H1 (cell line): ENCODE data around the gene MGMT. TPM values are rescaled to one million over a fixed set of nuclear protein-coding genes. Genes with fewer than 3 reads are reported as not detected.

Experiments
- CTCF ChIA-PET: fragments of 300-600 bp; sonication (Branson Sonifier 250); formaldehyde crosslinking; loops from one replicate; lab custom pipeline; 2021; ENCODE audit not compliant: partially characterized antibody; lab: Charles Lee
- POLR2A ChIA-PET: fragments of 300-600 bp; sonication (Branson Sonifier 250); formaldehyde crosslinking; loops from one replicate; lab custom pipeline; 2021; ENCODE audit warnings: inconsistent platforms; ENCODE audit not compliant: partially characterized antibody; lab: Charles Lee
- DNase-seq, 2 experiments: peaks; one replicate each; pipeline versions ENCODE4 v3.0.0 to v3.0.0-alpha.2; 2010 to 2022; ENCODE audit warnings: low spot score in 2 of 2, low read depth in 1 of 2, mixed read lengths in 1 of 2
- FAIRE-seq: peaks from 2 replicates; lab custom pipeline; 2011; peaks lifted over from hg19 to GRCh38; lab: Jason Lieb, UNC
- H2AFZ ChIP-seq: 2 replicates; pipeline ENCODE4 v1.8.1; 2012; ENCODE audit warnings: low read length, inconsistent platforms
- H2AK5ac ChIP-seq: 2 replicates; pipeline ENCODE4 v1.6.1; 2013; ENCODE audit warnings: low read depth, low read length
- H2BK120ac ChIP-seq: replicated peaks from 2 replicates; pipeline ENCODE3; 2013; ENCODE audit warnings: low read depth, low read length, inconsistent platforms
- H2BK12ac ChIP-seq: 2 replicates; pipeline ENCODE4 v1.6.1; 2013; ENCODE audit warnings: low read depth, low read length
- H2BK15ac ChIP-seq: 2 replicates; pipeline ENCODE4 v1.6.1; 2013; ENCODE audit warnings: low read length
- H2BK20ac ChIP-seq: 2 replicates; pipeline ENCODE4 v1.6.1; 2013; ENCODE audit warnings: low read length
- H2BK5ac ChIP-seq: 2 replicates; pipeline ENCODE4 v1.6.1; 2013; ENCODE audit warnings: low read depth, low read length
- H3K14ac ChIP-seq: 2 replicates; pipeline ENCODE4 v1.6.1; 2013; ENCODE audit warnings: inconsistent platforms; ENCODE audit not compliant: insufficient read length
- H3K18ac ChIP-seq: 2 replicates; pipeline ENCODE4 v1.6.1; 2013; ENCODE audit warnings: low read length; ENCODE audit errors: extremely low read depth
- H3K23ac ChIP-seq: 2 replicates; pipeline ENCODE4 v1.6.1; 2013; ENCODE audit warnings: inconsistent platforms; ENCODE audit not compliant: insufficient read length
- H3K23me2 ChIP-seq: 2 replicates; pipeline ENCODE4 v1.6.1; 2013; ENCODE audit warnings: low read depth, low read length
- H3K27ac ChIP-seq: 2 replicates; pipeline ENCODE4 v1.6.1; 2011; ENCODE audit warnings: low read depth, low read length, inconsistent platforms
- H3K27me3 ChIP-seq, 4 experiments: replicated peaks in 1 of 4; 1 replicate in 1 of 4; 2 replicates in 3 of 4; pipeline versions ENCODE4 v1.6.1 to v1.8.1; 2011 to 2013; ENCODE audit warnings: low read length in 3 of 4, mild to moderate bottlenecking in 3 of 4, inconsistent platforms in 2 of 4, mixed read lengths in 2 of 4, moderate library complexity in 1 of 4; ENCODE audit not compliant: control insufficient read depth in 3 of 4, insufficient read depth in 3 of 4; ENCODE audit errors: extremely low read depth in 1 of 4
- H3K36me3 ChIP-seq, 4 experiments: 2 replicates each; pipeline versions ENCODE4 v1.6.1 to v1.8.1; 2011 to 2013; ENCODE audit warnings: mild to moderate bottlenecking in 4 of 4, low read length in 3 of 4, moderate library complexity in 2 of 4, control low read depth in 1 of 4, inconsistent platforms in 1 of 4; ENCODE audit not compliant: insufficient read depth in 4 of 4, control insufficient read depth in 2 of 4
- H3K4ac ChIP-seq: replicated peaks from 2 replicates; pipeline ENCODE3; 2013; ENCODE audit warnings: low read length, low read depth, mixed read lengths, inconsistent platforms; ENCODE audit not compliant: insufficient read length
- H3K4me1 ChIP-seq, 4 experiments: replicated peaks in 1 of 4; 1 replicate in 1 of 4; 2 replicates in 3 of 4; pipeline versions ENCODE4 v1.6.1 to v1.8.1; 2011 to 2013; ENCODE audit warnings: low read length in 3 of 4, inconsistent platforms in 2 of 4, mixed read lengths in 1 of 4; ENCODE audit not compliant: insufficient read depth in 4 of 4, control insufficient read depth in 3 of 4
- H3K4me2 ChIP-seq, 2 experiments: 2 replicates each; pipeline versions ENCODE4 v1.6.1 to v1.8.1; 2011 to 2013; ENCODE audit warnings: low read depth in 2 of 2, low read length in 2 of 2, control low read depth in 1 of 2, inconsistent platforms in 1 of 2, mild to moderate bottlenecking in 1 of 2; ENCODE audit not compliant: insufficient read depth in 1 of 2
- H3K4me3 ChIP-seq, 4 experiments: fragments of 200-600, 300-600 bp in 1 of 4; sonication (generic), shearing (Covaris generic), sonication (Bioruptor Twin) in 1 of 4; 2 replicates each; pipeline versions ENCODE4 v1.5.1 to v1.8.1; 2011 to 2016; ENCODE audit warnings: low read length in 4 of 4, low read depth in 3 of 4, control low read depth in 2 of 4, inconsistent platforms in 2 of 4, mild to moderate bottlenecking in 2 of 4, mixed read lengths in 1 of 4, moderate library complexity in 1 of 4; ENCODE audit not compliant: insufficient read depth in 2 of 4; ENCODE audit errors: extremely low read depth in 1 of 4
- H3K56ac ChIP-seq: replicated peaks from 2 replicates; pipeline ENCODE3; 2013; ENCODE audit warnings: low read depth, mild to moderate bottlenecking, mixed read lengths, low read length, inconsistent platforms; ENCODE audit not compliant: insufficient read length
- H3K79me1 ChIP-seq: 2 replicates; pipeline ENCODE4 v1.6.1; 2013; ENCODE audit warnings: low read depth, low read length, control low read depth
- H3K79me2 ChIP-seq, 2 experiments: 2 replicates each; pipeline versions ENCODE4 v1.6.1 to v1.8.1; 2012 to 2013; ENCODE audit warnings: low read length in 2 of 2, mild to moderate bottlenecking in 2 of 2, inconsistent platforms in 1 of 2; ENCODE audit not compliant: insufficient read depth in 2 of 2, control insufficient read depth in 1 of 2
- H3K9ac ChIP-seq, 4 experiments: replicated peaks in 1 of 4; 1 replicate in 1 of 4; 2 replicates in 3 of 4; pipeline versions ENCODE4 v1.6.1 to v1.8.1; 2011 to 2013; ENCODE audit warnings: low read depth in 3 of 4, low read length in 3 of 4, control low read depth in 2 of 4, mild to moderate bottlenecking in 2 of 4, moderate library complexity in 2 of 4, inconsistent platforms in 1 of 4; ENCODE audit errors: extremely low read depth in 1 of 4
- H3K9me3 ChIP-seq, 2 experiments: 2 replicates each; pipeline versions ENCODE4 v1.6.1 to v1.8.1; 2012 to 2013; ENCODE audit warnings: mild to moderate bottlenecking in 2 of 2, moderate library complexity in 2 of 2, control low read depth in 1 of 2, inconsistent platforms in 1 of 2, low read depth in 1 of 2, low read length in 1 of 2, mixed read lengths in 1 of 2; ENCODE audit not compliant: insufficient read depth in 2 of 2
- H4K20me1 ChIP-seq, 2 experiments: replicated peaks in 1 of 2; 2 replicates each; pipeline versions ENCODE3 to v1.8.1; 2011 to 2013; ENCODE audit warnings: inconsistent platforms in 2 of 2, low read length in 2 of 2, mild to moderate bottlenecking in 1 of 2; ENCODE audit not compliant: insufficient read depth in 2 of 2, control insufficient read depth in 1 of 2
- H4K5ac ChIP-seq: 2 replicates; pipeline ENCODE4 v1.6.1; 2013; ENCODE audit warnings: low read length, low read depth, mixed read lengths, inconsistent platforms; ENCODE audit not compliant: insufficient read length
- H4K8ac ChIP-seq: 2 replicates; pipeline ENCODE4 v1.8.0; 2013; ENCODE audit warnings: mild to moderate bottlenecking, moderate library complexity, low read length, inconsistent platforms; ENCODE audit not compliant: insufficient read depth; ENCODE audit errors: extremely low read depth
- H4K91ac ChIP-seq: replicated peaks from 2 replicates; pipeline ENCODE3; 2013; ENCODE audit warnings: low read length, mixed read lengths, inconsistent platforms; ENCODE audit not compliant: insufficient read length
- CHD2 ChIP-seq: IDR thresholded peaks from 2 replicates; pipeline ENCODE4 v1.6.1; 2012; ENCODE audit warnings: low read length, improper control_type of control experiment
- HDAC6 ChIP-seq: IDR thresholded peaks from one replicate; pipeline ENCODE4 v1.7.1; 2012; ENCODE audit warnings: low read depth, mild to moderate bottlenecking, inconsistent platforms, low read length, moderate library complexity
- WGBS, 2 experiments: shearing (Covaris generic) in 1 of 2; methylation state at CpG; one replicate each; pipeline versions ENCODE4 v1.1.6 to v1.1.7; 2013 to 2015; ENCODE audit warnings: low lambda C conversion rate in 2 of 2, mixed read lengths in 2 of 2, inconsistent platforms in 1 of 2, low coverage in 1 of 2, missing lambda C conversion rate in 1 of 2; ENCODE audit not compliant: insufficient replicate concordance in 2 of 2, insufficient coverage in 1 of 2, insufficient read length in 1 of 2; ENCODE audit errors: extremely low coverage in 1 of 2, missing lambda C conversion rate in 1 of 2; 5-methylcytosine and 5-hydroxymethylcytosine counted together
- polyA plus RNA-seq, 7 experiments: library from polyadenylated mRNA; depleted of rRNA in 3 of 7; stranded (reverse) in 5 of 7; unstranded in 2 of 7; fragments of >200 nt in 5 of 7; fragments of 200-250 nt in 2 of 7; gene quantifications; 1 replicate in 5 of 7; 2 replicates in 1 of 7; 4 replicates in 1 of 7; pipeline versions ENCODE4 v1.2.1 to v1.2.3, GENCODE V29; 2011 to 2013; ENCODE audit warnings: missing spikeins in 2 of 7, mixed read lengths in 2 of 7
- total RNA-seq: library from RNA; stranded (reverse); fragmentation: NEBNext Ultra II Directional; extraction: Animal tissue kit (Norgen Biotek cat#: 25700); gene quantifications from 2 replicates; pipeline ENCODE4 v1.2.1, GENCODE V29; 2021

The MGMT gene
- total and polyA plus RNA-seq, 2 of the 8 experiments (the other 6 are each of a cell fraction or from before 2014, with no cell fraction given), result 9.9 to 10.7 TPM

DNA sequence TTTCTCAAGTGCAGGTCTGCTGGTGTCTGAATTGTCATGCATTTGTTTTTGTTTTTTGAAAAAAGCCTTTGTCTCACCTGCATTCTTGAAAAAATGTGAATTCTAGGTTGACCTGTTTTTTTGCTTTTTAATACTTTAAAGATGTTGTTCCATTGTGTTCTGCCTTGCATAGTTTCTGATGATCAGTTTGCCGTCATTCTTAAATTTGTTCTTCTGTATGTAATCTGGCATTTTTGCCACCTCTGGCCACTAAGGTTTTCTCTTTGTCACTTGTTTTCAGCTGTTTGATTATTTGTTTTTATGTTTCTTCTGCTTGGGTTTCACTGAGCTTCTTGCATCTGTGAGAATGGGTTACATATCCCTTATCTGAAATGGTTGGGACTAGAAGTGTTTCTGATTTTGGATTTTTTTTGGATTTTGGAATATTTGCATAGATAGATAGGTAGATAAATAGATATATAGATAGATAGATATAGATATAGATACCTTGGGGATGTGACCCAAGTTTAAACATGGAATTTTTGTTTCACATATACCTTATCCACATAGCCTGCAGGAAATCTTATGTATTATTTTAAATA lies 16.5 kb downstream of the MGMT start:
- Histone ChIP-seq H2BK15ac (no peak overlapping the region), H2BK5ac (no peak overlapping the region), H4K20me1 (no peaks in the 10 kb centered on the region), H3K36me3 (no peaks in the 10 kb centered on the region; a peak in 2 of 8 replicates), H3K27me3 (no peaks in the 10 kb centered on the region), H2AK5ac (no peak overlapping the region), H4K8ac (no peak overlapping the region), H3K79me1 (peaks cover 3% of the 10 kb centered on the region; the same call in 1 of the 2 replicates), H4K91ac (no peak overlapping the region), H3K79me2 (0 out of 4 replicates have a peak, but pooled peaks cover 0 to 2% of the 10 kb centered on the region in 2 experiments), H2BK20ac (no peak overlapping the region), H3K27ac (no peak overlapping the region), H3K9ac (no peak overlapping the region), H3K4me3 (no peak overlapping the region), H3K14ac (no peak overlapping the region), H4K5ac (no peak overlapping the region), H3K9me3 (peaks cover 23 to 33% of the 10 kb centered on the region in 2 experiments), H3K4me2 (no peak overlapping the region), H3K56ac (no peak overlapping the region), H3K4me1 (no peaks in the 10 kb centered on the region), H2BK12ac (no peak overlapping the region), H2BK120ac (no peak overlapping the region), H3K18ac (no peak overlapping the region), H3K23ac (no peak overlapping the region), H3K4ac (no peak overlapping the region), H2AFZ (no peak overlapping the region), H3K23me2 (no peaks in the 10 kb centered on the region; the same call in 1 of the 2 replicates)
- POLR2A ChIA-PET, result no interaction called here
- DNase-seq (no peak), FAIRE-seq (peak; percentile 52)
- CTCF ChIA-PET, result interaction anchor here (1.0 to 1.2 kb wide), 2 partner anchors 10 to 148 kb away, joined by 4 read pairs; no protein-coding TSS in a partner anchor
- WGBS, 2 experiments, result 100% methylated on average over 1 of the region's 1 CpG; no CpG with 5 or more reads in 1 of the 2 experiments
- TF ChIP-seq CHD2 (no peak), HDAC6 (no peak)
